Inflammatory macrophage (primary cell): Measurements from ENCODE around the gene NDUFV1.

Experiments used
- DNase-seq, 2 donors: peaks; one replicate each; pipeline ENCODE4 v3.0.0-alpha.2; 2020 to 2022

NDUFV1 gene

DNA sequence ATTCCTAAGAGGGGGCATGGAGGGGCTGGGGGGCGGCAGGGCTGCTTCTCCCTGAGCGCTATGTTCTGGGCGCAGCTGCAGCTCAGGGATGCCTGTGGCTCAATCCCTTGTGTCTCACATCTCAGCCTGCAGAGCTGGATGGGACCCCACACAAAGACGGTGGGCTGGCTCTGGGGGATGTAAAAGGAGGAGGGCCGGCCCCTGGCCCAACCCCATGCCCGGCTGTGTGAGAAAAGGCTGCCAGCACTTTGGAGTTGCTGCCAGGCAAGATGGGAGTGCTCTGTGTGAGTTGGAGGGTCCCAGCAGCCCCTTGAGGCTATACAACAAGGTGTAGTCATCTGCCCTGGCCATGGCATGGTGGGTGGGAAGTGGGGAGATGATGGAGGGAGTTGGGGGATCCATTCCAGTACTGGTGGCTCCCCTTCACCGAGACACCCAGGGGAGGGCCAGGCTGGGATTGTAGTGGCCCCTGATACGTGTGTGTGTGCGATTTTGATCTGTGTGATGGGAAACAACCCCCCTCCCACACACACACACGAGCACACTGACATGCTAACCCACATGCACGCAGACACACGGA is 34.1 kb downstream of the NDUFV1 start:
- no peak for DNase-seq

DNA sequence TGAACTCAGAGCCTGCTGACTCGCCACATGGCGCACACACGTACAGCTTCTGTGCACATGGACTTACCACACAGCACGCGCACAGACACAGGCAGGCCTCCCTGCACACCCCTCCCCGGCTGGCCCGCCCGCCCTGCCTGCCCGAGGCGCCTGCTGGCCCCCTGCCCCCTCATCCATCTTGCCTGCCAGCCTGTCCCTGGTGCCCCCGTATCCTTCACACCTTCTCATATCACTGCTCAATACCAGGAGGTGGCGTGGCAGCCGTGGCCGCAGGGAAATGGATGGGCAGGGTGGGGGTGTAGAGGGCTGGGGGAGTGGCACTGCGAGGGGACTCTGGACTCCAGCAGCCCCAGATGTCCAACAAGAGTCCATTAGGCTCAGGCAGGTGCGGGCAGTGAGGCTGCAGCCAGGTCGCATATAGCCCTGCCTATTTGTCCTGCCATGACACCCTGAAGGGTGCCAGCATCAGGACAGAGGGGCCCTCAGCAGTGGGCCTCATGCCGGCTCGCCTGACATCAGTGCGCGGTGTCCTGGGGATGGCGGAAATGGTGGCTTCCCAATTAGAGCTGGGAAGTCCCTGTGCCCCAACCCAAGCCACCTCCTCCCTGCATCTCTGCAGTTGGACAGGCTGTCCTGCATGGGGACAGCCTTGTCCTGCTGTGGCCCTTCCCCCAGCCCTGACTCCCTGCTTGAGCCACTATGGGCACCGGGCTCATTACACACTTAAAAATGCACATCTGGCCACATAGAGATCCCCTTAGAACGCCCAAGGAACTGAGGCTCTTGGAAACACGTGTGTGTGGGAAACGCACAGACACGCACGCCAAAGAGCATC is 34.8 kb downstream of the NDUFV1 start:
- no peak for DNase-seq

DNA sequence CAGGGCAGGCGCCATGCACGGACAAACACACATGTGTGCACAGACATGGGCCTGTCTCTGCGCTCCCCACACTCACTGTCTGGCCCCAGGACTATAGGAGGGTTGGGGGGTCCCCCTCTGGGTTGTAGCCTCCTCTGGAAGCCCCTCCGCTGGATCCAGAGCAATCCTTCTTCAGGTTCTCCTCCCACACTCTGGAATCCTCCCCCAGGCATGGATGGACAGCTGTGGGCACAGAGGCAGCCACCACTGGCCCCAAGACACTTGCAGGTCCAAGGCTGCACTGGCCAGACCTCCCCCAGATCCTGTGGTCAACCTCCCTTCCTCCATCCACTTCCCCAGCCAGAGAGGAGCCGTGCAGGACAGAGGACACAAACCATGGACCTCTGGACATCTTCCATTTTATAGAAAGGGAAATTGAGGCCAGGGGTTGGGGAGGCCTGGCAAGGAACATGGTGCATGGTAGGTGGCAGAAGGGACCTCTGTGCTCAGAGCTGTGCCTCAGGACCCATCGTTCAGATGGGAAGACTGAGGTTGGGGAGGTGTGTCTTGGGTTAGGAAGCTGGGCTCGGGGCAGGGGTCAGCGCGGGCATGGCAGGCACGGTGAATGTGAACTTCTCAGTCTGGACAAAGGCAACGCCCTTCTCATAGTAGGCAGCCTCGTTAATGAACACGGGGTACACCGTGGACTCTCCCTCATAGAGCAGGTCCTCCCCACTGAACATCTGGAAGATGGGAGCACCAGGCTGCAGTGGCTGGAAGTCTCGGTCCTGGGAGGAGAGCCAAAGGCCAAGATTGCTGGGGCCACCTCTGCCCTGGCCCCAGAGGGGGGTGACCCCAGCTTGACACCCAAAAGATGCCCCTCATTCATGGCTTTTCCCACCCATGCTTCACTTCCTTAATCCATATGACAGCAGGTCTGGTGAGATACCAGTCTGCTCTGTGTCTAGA is 35.7 kb downstream of the NDUFV1 start:
- DNase-seq, result no peak

DNA sequence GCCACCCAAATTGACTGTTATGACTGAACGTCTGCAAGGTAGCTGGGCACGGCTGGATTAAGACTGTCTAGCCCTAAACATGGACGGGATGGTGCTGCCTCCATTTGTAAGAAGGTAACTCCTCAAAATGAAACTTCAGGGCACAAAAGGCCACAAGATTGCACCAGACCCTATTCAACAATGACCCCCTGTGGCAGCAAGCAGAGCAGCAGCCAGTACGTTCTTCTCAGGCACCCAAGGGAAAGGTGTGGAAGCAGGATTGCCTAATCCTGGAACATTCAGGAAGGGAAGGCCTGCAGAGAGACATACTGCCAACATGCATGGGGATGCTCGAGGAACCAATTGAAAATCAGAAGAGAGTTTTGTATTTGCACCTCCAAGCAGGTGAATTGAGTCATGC is 37.3 kb downstream of the NDUFV1 start:
- DNase-seq, result peak in 1 of 2 donors; percentile 11

DNA sequence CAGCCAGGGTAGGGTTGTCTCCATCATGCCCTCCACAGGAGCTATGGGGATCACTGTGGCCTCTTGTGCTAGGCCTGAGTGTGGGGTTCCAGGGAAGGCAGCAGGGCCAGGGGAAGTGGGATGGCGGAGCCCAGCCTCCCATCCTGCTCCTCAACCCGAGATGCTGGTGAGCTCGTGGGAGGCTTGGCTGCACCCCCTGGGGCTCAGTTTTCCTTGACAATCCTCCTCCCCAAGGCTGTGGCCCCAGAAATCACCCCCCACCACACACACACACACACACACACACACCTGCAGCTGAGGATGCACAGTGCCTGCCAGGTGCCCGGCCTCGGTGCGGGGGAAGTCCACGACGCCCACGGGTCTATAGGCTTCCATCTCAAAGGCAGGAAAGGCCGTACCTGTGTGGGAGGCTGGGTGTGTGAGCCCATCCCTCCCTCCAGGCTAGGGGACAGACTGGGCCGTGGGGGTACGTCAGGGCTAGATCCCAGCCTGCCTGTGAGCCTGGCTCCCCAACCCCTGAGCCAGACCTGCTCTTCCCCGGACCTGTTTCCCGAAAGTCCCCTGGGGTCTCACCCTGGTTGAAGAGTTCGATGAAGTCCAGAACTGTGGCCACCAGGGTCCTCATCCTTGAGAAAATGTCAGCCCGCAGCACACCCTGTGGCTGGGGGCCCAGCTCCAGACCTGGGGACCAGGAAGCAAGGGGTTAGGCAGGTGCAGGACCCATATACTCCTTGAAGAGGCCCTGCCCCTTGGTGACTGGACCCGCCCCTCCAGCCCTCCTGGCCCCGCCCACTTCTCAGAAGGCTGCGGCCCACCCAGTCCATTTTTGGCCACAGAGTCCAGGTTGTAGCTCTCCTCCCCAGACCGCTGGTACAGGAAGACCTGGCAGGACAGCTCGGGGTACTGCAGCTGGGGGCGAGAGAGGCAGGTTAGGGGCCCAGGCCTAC is 38.0 kb downstream of the NDUFV1 start:
- DNase-seq, result no peak

DNA sequence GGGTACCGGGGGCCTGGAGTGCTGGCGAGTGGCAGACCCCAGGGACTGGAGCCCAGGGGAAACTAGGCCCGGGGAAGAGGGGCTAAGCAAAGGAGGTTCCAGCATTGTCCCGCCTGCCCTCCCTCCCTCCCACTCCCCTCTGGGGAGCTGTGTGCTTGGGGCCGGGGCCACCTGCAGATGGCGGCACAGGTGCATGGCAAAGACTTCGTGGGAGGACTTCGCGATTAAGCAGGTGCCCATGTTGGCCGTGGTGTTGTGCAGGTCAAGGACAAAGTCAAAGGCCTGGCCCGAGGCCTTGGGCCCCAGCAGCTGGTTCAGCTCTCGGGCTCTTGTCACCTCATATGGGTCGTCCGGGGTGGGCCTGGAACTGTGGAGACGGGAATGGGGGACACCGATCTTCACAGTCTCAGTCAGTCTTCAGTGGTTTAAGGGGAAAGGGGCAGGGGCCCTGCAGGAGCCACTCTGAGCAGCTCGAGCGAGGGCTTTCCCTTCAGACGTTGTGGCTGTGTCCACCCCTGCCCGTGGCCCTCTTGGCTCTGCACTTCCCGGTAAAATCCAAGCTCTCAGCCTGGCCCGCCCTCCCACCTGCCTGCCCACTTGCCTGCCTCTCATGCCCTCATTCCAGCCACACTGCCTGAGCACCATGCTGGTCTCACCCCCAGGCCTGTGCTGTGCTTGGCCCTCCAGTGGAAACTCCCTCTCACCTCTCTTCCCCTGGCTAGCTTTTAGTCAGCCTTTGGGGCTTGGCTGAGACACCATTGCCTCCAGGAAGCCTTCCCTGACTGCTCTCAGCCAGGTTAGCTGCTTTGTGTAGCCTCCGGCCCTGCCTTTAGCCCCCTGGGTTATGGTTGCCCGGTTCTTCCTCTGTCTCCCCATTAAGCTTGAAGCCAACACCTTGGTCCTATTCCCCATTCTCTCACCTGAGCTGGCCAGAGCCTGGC is 39.1 kb downstream of the NDUFV1 start:
- no peak for DNase-seq

DNA sequence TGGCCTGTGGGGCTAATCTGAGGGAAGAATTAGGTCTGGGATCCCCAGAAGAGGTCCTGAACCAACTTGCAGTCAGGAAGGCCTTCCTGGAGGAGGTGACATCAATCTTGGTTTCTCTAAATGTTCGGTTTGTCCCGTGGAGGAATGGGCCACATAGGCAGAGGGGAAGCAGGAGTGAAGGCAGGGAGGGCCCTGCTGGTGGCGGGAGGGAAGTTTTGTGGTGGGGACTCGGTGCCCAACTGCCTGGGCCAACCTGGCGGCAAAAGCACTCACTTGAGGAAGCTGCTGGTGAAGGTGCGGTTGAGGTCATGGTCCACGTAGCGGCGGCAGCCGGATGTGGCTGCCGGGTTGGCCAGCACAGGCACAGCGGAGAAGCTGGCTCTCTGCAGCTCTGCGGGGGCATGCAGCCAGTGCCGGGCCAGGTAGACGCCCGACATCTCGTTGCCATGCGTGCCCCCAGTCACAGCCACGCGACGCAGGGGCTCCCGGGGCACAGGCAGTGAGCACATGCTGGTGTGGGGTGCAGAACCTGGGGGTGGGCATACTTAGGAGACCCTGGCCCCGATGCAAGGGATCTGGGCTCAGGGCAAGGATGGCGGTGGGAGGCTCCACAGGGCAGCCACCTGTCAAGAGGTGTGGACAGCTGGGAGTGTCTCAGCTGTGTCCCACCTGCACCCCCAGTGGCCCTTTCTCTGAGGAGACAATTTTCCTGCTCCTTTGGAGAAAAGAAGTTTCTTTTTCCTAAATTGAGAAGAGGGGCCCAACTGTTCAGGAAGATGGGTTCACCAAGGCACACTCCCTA is 40.0 kb downstream of the NDUFV1 start:
- peak in 1 of 2 donors; percentile 6 for DNase-seq

DNA sequence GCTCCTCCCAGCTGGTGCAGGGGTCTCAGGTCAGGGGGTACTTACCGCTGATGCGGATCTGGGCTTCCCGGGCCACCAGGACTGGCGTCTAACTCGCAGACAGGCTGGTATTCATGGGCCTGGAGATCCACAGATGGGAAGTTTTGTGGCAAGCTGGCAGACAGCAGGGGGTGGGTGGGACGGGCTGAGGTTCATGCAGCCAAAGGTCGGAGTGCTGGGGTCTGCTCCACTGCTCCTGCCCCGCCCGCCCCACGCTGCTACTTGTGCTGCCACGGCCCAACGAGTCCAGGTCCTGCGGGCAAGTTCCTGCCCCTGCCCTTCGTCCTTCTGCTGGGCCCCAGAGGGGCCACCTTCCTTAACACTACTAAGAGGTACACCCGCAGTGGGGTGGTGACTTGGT is 40.7 kb downstream of the NDUFV1 start:
- DNase-seq, result no peak

DNA sequence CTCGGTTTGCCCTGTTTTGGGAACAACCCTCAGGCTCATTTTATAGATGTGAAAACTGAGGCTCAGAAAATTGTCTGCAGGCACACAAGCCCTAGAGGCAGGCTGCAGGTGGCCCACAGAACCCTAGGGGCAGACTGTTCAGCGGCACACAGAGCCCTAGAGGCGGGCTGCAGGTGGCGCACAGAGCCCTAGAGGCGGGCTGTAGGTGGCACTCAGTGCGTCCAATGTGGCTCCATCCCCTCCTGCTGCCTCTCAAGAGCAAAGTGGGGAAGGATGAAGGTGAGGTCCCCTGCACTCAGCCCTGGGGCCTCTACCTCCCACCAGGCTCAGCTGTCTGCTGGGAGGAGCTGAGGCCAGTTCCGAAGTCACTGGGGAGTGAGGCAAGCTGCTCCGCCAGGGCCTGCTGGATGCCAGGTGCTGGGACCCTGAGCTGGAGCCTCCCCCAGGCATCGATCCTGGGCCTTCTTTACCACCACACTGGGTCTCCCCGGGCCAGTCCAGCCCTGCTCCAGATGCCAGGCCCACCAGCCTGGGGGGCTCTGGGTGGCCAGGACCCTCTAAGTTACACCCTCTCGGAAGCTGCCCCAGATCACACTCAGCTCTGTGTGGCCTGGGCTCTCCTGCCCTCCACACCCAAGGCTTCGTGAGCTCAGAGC is 41.5 kb downstream of the NDUFV1 start:
- peak in 1 of 2 donors; percentile 34 for DNase-seq

DNA sequence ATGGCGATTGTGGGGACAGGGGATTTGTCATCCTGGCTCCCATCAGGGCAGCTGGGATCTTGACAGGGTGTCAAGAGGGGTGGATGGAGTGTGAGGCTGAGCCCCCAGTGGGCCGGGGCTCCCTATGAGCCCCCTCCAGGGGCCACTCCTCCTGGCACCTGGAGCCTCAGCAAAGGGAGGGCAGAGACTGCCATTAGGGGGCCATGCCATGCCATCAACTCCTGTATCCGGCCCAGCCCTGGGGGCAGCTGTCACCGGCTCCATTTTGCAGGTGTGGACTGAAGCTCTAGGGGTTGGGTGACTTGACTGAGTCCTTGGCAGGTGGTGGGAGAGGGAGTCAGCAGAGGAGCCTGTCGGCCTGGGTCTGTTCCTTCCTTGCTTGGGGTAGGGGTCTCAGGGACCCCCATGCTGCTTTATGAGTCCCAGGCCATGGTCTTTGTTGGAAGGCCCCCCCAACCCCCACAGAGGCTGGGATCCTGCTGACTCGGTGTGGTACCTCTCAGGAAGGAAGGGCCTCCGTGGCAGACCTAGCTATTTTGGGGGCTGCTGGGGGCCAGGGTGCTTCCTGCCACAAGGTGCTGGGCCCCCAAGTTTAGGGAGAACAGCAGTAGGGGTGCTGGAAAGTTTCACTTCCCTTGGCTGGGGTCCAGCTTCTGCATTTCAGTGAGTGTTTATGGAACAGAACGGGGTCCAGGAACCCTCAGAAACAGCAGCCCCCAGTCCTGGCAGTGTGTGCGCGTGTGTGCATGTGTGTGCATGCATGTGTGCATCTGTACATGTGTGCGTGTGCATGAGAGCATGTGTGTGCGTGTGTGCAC is 42.3 kb downstream of the NDUFV1 start:
- peak; percentile 42 to 47 for DNase-seq

DNA sequence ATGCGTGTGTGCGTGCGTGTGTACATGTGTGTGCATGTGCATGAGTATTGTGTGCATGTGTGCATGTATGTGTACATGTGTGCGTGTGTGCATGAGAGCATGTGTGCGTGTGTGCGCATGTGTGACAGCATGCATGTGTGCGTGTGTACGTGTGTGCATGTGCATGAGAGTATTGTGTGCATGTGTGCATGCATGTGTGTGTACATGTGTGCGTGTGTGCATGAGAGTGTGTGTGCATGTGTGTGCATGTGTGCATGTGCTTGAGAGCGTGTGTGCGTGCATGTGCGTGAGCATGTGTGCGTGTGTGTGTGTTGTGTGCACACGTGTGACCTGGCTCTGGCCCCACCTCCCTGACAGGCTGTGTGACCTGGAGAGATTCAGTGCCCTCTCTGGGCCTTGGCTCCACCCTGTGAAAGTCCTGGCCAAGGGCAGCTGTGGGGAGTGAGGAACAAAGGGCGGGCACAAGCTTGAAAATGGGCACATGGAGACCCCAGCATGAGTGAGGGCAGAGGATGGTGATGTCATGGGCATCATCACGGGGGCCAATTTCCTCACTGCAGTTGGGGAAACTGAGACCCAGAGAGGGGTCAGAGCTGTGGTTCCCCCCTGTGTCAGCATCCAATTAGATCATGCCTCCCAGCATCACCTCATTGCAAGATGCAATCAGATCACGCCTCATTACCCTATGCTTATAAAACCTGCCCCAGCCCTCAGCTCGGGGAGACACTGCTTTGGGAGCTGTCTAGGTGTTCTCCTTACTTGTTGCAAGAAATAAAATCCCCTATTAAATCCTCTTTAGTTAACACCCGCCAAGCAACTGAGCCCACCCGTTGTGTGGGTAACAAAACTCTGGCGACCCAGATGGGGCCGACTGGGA is 43.1 kb downstream of the NDUFV1 start:
- DNase-seq, result no peak

DNA sequence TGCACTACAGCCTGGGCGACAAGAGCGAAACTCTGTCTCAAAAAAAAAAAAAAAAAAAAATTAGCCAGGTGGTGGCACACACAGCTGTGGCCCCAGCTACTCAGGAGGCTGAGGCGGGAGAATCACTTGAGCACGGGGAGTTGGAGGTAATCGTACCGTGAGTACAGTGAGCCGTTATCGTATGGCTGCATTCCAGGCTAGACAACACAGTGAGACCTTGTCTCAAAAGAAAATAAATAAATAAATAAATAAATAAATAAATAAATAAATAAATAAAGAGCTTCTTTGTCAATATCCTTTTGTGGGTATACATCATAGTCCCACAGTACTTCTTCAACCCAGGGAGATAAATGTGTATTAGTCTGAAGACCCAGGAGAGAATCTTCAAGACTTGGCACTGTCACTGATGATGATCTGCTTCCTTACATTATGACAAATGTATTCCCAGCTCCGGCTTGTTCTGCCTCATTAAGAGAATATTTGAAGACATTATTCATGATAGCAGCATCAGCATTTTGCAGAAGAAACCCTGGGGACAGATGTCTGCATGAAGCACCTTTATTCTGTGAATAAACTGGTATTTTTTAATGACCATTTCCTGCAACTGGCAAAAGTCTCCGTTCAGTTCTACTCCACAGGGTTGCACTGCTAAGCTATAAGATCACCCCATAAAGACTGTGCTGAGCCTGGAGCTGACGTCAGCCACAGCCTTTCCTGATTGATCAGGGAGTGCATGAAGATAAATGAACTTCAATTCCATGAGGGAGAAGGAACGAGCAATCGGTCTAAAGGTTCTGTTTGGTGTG is 45.4 kb downstream of the NDUFV1 start:
- DNase-seq, result no peak

DNA sequence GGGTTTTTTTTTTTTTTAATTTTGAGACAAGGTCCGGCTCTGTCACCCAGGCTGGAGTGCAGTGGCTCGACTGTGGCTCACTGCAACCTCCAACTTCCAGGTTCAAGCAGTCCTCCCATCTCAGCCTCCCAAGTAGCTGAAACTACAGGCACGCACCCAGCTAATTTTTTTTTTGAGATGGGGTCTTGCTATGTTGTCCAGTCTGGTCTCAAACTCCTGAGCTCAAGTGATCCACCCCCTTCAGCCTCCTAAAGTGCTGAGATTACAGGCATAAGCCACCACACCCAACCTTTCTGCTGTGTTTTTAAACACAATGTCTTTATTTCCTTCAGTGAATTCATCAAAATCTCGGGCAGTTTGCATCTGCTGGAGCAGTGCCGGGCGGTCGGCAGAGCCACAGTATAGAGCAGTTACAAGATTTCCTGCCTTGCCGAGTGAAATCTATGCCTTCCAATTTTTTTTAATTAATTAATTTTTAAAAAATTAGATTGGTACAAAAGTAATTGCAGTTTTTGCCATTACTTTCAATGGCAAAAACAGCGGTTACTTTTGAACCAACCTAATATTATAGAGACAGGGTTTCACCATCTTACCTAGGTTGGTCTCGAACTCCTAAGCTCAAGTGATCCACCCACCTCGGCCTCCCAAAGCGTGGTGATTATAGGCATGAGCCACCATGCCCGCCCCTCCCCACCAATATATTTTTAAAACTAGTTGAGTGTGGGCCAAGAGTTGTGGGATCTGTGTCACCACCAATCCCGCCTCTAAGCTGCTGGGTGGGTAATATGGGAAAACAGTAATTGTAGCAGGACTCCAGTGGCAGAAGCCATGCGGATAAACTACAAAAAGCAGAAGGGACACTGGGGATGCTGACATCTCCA is 46.5 kb downstream of the NDUFV1 start:
- no peak for DNase-seq

DNA sequence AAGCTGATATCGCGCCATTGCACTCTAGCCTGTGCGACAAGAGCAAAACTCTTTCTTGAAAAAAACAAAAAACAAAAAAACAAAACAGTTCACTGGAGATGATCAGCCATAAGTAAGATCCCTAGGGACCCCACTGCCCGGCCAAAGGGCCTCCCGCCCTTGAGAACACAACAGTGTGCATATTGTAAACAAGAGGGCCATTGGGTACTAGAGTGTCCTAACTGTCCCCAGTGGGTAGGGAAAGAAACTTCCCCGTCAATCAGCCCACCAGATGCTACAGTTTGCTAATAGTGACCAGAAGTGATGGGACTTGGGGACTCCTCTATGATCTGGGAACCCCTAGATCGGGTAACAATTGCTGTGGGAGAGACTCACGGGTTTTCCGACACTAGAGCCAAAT is 47.5 kb downstream of the NDUFV1 start:
- no peak for DNase-seq

DNA sequence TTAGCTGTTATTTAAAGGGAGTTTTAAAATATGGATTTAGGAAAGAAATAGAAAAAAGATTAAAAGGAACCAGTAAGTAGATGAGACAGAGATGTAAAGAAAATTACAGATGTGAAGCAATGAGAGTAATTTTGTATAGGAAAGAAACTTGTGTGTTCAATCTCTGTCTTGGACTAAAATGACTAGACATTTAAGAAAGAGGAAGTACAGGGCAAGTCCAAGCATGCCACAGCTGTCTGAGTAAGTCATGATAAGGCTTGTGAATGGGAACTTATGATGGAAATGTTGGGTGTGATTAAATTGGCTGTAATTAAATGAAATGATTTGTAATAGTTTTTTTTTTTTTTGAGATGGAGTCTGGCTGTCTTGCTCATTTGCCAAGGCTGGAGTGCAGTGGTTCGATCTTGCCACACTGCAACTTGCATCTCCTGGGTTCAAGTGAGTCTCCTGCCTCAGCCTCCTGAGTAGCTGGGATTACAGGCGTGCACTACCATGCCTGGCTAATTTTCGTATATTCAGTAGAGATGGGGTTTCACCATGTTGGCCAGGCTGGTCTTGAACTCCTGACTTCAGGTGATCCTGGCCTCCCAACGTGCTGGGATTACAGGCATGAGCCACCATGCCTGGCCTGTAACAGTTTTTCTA is 49.7 kb downstream of the NDUFV1 start:
- DNase-seq, result peak; percentile 56 to 61
